HCT116 (cell line): Measurements from ENCODE around the gene ALG8.

Experiments used
- EZH2 ChIP-seq: fragments of 200-600 bp; sonication (generic); IDR thresholded peaks from 2 replicates; pipeline ENCODE4 v1.6.1; 2017; ENCODE audit warnings: antibody characterized with exemption, mixed run types
- POLR2AphosphoS5 ChIP-seq: IDR thresholded peaks from 2 replicates; pipeline ENCODE4 v1.6.1; 2011; ENCODE audit warnings: mild to moderate bottlenecking, low read depth, low read length, moderate library complexity
- RAD21 ChIP-seq: IDR thresholded peaks from 2 replicates; pipeline ENCODE4 v1.6.1; 2012; ENCODE audit warnings: low read depth, mild to moderate bottlenecking
- TF ChIP-seq, protein P1 (sequence below), 3 experiments: fragments of 200-600 bp in 1 of 3; sonication (generic) in 1 of 3; IDR thresholded peaks in 2 of 3; conservative IDR thresholded peaks in 1 of 3; 2 replicates each; pipeline ENCODE4 v1.5.1; 2012 to 2017; ENCODE audit warnings: low read depth in 2 of 3, low read length in 2 of 3, antibody characterized with exemption in 1 of 3, borderline replicate concordance in 1 of 3, control low read depth in 1 of 3, mild to moderate bottlenecking in 1 of 3, mixed read lengths in 1 of 3, mixed run types in 1 of 3, moderate library complexity in 1 of 3; ENCODE audit not compliant: insufficient read depth in 1 of 3
- TF ChIP-seq, protein P2 (sequence below): IDR thresholded peaks from 2 replicates; pipeline ENCODE4 v1.6.1; 2012

DNA sequence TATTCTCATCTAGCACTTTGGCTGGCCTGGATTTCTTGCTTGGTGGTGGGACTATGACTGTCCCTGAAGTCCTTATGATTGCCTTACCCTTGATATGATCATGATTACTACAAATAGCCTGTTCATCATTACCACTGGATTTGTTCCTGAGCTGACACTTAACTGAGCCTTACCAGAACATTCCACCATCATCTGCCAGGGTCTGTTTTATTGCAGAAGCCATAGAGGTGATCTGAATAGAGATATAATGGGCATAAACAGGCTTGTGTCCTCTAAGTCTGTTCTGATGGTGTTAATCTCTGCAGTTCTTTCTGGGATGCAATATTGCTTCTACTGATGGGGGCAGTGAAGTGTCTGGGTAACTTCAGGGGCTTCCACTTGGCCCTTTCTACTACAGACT is 12.4 kb upstream of the ALG8 start:
- TF ChIP-seq, protein P1, sequence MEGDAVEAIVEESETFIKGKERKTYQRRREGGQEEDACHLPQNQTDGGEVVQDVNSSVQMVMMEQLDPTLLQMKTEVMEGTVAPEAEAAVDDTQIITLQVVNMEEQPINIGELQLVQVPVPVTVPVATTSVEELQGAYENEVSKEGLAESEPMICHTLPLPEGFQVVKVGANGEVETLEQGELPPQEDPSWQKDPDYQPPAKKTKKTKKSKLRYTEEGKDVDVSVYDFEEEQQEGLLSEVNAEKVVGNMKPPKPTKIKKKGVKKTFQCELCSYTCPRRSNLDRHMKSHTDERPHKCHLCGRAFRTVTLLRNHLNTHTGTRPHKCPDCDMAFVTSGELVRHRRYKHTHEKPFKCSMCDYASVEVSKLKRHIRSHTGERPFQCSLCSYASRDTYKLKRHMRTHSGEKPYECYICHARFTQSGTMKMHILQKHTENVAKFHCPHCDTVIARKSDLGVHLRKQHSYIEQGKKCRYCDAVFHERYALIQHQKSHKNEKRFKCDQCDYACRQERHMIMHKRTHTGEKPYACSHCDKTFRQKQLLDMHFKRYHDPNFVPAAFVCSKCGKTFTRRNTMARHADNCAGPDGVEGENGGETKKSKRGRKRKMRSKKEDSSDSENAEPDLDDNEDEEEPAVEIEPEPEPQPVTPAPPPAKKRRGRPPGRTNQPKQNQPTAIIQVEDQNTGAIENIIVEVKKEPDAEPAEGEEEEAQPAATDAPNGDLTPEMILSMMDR (IDR thresholded peaks at IDR 0.05 in 2 of 3, conservative IDR thresholded peaks at IDR 0.05 in 1 of 3; ENCODE audit: borderline replicate concordance in 1 of 3, insufficient read depth in 1 of 3, low read depth in 2 of 3, low read length in 2 of 3): no peak
- no peak for TF ChIP-seq EZH2
- TF ChIP-seq, protein P2, sequence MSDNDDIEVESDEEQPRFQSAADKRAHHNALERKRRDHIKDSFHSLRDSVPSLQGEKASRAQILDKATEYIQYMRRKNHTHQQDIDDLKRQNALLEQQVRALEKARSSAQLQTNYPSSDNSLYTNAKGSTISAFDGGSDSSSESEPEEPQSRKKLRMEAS: no peak
- TF ChIP-seq POLR2AphosphoS5: no peak
- no peak for TF ChIP-seq RAD21
